ENCODE data around the gene GALNT5. TPM values are rescaled to one million over a fixed set of nuclear protein-coding genes. Genes with fewer than 3 reads are reported as not detected.

The GALNT5 gene
- polyA plus RNA-seq, 3 donors, result not detected

- TF ChIP-seq CTCF (IDR thresholded peaks at IDR 0.05), result no peak
- no peaks in the 10 kb centered on the region for H3K79me2 ChIP-seq (ENCODE audit: insufficient read depth, low read length)
- H3K4me2 ChIP-seq (replicated peaks; ENCODE audit: extremely low read depth, low read length, poor library complexity, severe bottlenecking), result no peak overlapping the region
- Mint-ChIP-seq H3K4me1 (peaks cover 12% of the 10 kb centered on the region), H3K27ac (no peak overlapping the region), H3K4me3 (no peak overlapping the region), H3K36me3 (no peaks in the 10 kb centered on the region), H3K27me3 (ENCODE audit: low read depth in 3 of 3) (peaks cover 0 to 2% (median 0%) of the 10 kb centered on the region in 3 donors), H3K9me3 (no peaks in the 10 kb centered on the region)
- H3K4me1 ChIP-seq (ENCODE audit: control insufficient read depth in 1 of 2, insufficient read depth in 2 of 2, low read length in 2 of 2), result peaks cover 0 to 12% of the 10 kb centered on the region in 2 donors
- no peaks in the 10 kb centered on the region for H3K36me3 ChIP-seq (replicated peaks in 1 of 2; ENCODE audit: control insufficient read depth in 1 of 2, insufficient read depth in 2 of 2, low read length in 2 of 2)
- no peaks in the 10 kb centered on the region for H3K27me3 ChIP-seq (ENCODE audit: control insufficient read depth in 2 of 2, insufficient read depth in 2 of 2, low read length in 2 of 2)
- DNase-seq, result no peak
- no peak overlapping the region for H3K27ac ChIP-seq (ENCODE audit: low read depth in 1 of 2, low read length in 2 of 2)
- no peaks in the 10 kb centered on the region for H3K9me3 ChIP-seq (replicated peaks in 1 of 2; ENCODE audit: control insufficient read depth in 1 of 2, insufficient read depth in 1 of 2, low read length in 2 of 2)
- no CpG with 5 or more reads among the region's 2 CpGs for WGBS (ENCODE audit: insufficient coverage)
- no peak overlapping the region for H2AFZ ChIP-seq (ENCODE audit: insufficient read depth, low read depth, low read length, poor library complexity, severe bottlenecking)
- intact Hi-C loops (cut with micrococcal nuclease), result loop anchor here (10.0 kb wide), 2 partner anchors 285 to 695 kb away; no protein-coding TSS in a partner anchor
- H4K20me1 ChIP-seq (ENCODE audit: insufficient read depth, low read length), result no peaks in the 10 kb centered on the region
- no peak overlapping the region for H3K4me3 ChIP-seq (replicated peaks in 1 of 3; ENCODE audit: low read depth in 2 of 3, low read length in 3 of 3)
- H3K9ac ChIP-seq (ENCODE audit: insufficient read depth, low read length, poor library complexity, severe bottlenecking), result no peak overlapping the region
Measured at GRCh38 chr2:157309878-157310277, 52.4 kb downstream of the GALNT5 start.

- intact Hi-C loops (cut with micrococcal nuclease), result no loop called here
- no CpG with 5 or more reads among the region's 1 CpG for WGBS (ENCODE audit: insufficient coverage)
- H3K27me3 Mint-ChIP-seq (ENCODE audit: low read depth in 3 of 3), result peaks cover 0 to 2% (median 0%) of the 10 kb centered on the region in 3 donors
Measured at GRCh38 chr2:157311706-157312105, 54.2 kb downstream of the GALNT5 start.

More at GRCh38 chr2:157311706-157312105, 54.2 kb downstream of the GALNT5 start:
- H3K36me3 Mint-ChIP-seq, result no peaks in the 10 kb centered on the region
- H3K27me3 ChIP-seq (ENCODE audit: control insufficient read depth in 2 of 2, insufficient read depth in 2 of 2, low read length in 2 of 2), result no peaks in the 10 kb centered on the region
- no peak overlapping the region for H3K27ac Mint-ChIP-seq
- no peak overlapping the region for H3K4me2 ChIP-seq (replicated peaks; ENCODE audit: extremely low read depth, low read length, poor library complexity, severe bottlenecking)
- H3K79me2 ChIP-seq (ENCODE audit: insufficient read depth, low read length), result no peaks in the 10 kb centered on the region
- H4K20me1 ChIP-seq (ENCODE audit: insufficient read depth, low read length), result no peaks in the 10 kb centered on the region
- no peaks in the 10 kb centered on the region for H3K9me3 ChIP-seq (replicated peaks in 1 of 2; ENCODE audit: control insufficient read depth in 1 of 2, insufficient read depth in 1 of 2, low read length in 2 of 2)
- H3K4me1 ChIP-seq (ENCODE audit: control insufficient read depth in 1 of 2, insufficient read depth in 2 of 2, low read length in 2 of 2), result peaks cover 0 to 9% of the 10 kb centered on the region in 2 donors
- no peaks in the 10 kb centered on the region for H3K36me3 ChIP-seq (replicated peaks in 1 of 2; ENCODE audit: control insufficient read depth in 1 of 2, insufficient read depth in 2 of 2, low read length in 2 of 2)
- H3K9ac ChIP-seq (ENCODE audit: insufficient read depth, low read length, poor library complexity, severe bottlenecking), result no peak overlapping the region
- no peak overlapping the region for H3K27ac ChIP-seq (ENCODE audit: low read depth in 1 of 2, low read length in 2 of 2)
- TF ChIP-seq CTCF (IDR thresholded peaks at IDR 0.05), result no peak
- H3K4me3 ChIP-seq (replicated peaks in 1 of 3; ENCODE audit: low read depth in 2 of 3, low read length in 3 of 3), result no peak overlapping the region
- H3K4me1 Mint-ChIP-seq, result peaks cover 7% of the 10 kb centered on the region
- H2AFZ ChIP-seq (ENCODE audit: insufficient read depth, low read depth, low read length, poor library complexity, severe bottlenecking), result no peak overlapping the region
- H3K4me3 Mint-ChIP-seq, result no peak overlapping the region
- no peaks in the 10 kb centered on the region for H3K9me3 Mint-ChIP-seq
- no peak for DNase-seq
